Measurements from ENCODE around the gene ELK1. TPM values are rescaled to one million over a fixed set of nuclear protein-coding genes. Genes with fewer than 3 reads are reported as not detected.

The ELK1 gene
- total RNA-seq, 1 experiment from 2014 or later: 57.0 TPM

GRCh38 chrX:47690175-47690574, 39.8 kb upstream of the ELK1 start:
- RAD21 ChIA-PET (ENCODE audit: low non-redundant PET in 1 of 2, low total read pairs in 2 of 2, uncharacterized antibody in 2 of 2, unreplicated experiment in 2 of 2): interaction anchor here in 1 of 2 experiments (0.6 kb wide), 1 partner anchor 119 kb away, joined by 3 read pairs; no protein-coding TSS in a partner anchor
- BruUV-seq (replicated peaks): no TSS peak
- peak; percentile 12 for DNase-seq (ENCODE audit: low read depth, low spot score)

GRCh38 chrX:47687263-47687662, 36.9 kb upstream of the ELK1 start:
- Histone ChIP-seq H3K79me2 (ENCODE audit: insufficient read depth, low read length) (no peaks in the 10 kb centered on the region), H3K9me3 (ENCODE audit: control insufficient read depth in 1 of 2, insufficient read depth in 1 of 2, low read depth in 1 of 2, low read length in 2 of 2) (no peaks in the 10 kb centered on the region), H2AFZ (ENCODE audit: low read depth, low read length, poor library complexity, severe bottlenecking) (no peak overlapping the region), H3K4me1 (ENCODE audit: control insufficient read depth in 1 of 2, insufficient read depth in 2 of 2, low read length in 2 of 2) (no peaks in the 10 kb centered on the region), H3K36me3 (ENCODE audit: control insufficient read depth in 1 of 2, insufficient read depth in 2 of 2, low read length in 2 of 2) (no peaks in the 10 kb centered on the region), H3K27me3 (ENCODE audit: insufficient read depth, low read length) (no peaks in the 10 kb centered on the region), H3K9me2 (ENCODE audit: insufficient read depth) (no peaks in the 10 kb centered on the region), H3K4me2 (ENCODE audit: low read length) (no peak overlapping the region), H4K20me1 (ENCODE audit: insufficient read depth) (no peaks in the 10 kb centered on the region), H3K4me3 (replicated peaks in 1 of 2; ENCODE audit: low read depth in 1 of 2, low read length in 2 of 2) (no peak overlapping the region), H3K27ac (ENCODE audit: low read depth, low read length) (no peak overlapping the region), H3K9ac (ENCODE audit: low read length) (no peak overlapping the region)
- CTCF ChIA-PET: no interaction called here
- DNase-seq (ENCODE audit: low read depth, low spot score) (no peak), ATAC-seq (no peak)
- intact Hi-C loops (cut with micrococcal nuclease): no loop called here
- no TSS peak for BruUV-seq (replicated peaks)
- POLR2A ChIA-PET: no interaction called here
- RAD21 ChIA-PET (ENCODE audit: low non-redundant PET in 1 of 2, low total read pairs in 2 of 2, uncharacterized antibody in 2 of 2, unreplicated experiment in 2 of 2): no interaction called here
- TF ChIP-seq SRF (IDR thresholded peaks at IDR 0.05; ENCODE audit: low read depth): no peak
- no peak for TF ChIP-seq FOSL1 (IDR thresholded peaks at IDR 0.05; ENCODE audit: low read depth)
- no peak for TF ChIP-seq EZH2phosphoT487 (IDR thresholded peaks at IDR 0.05; ENCODE audit: borderline replicate concordance)
- TF ChIP-seq CTCF (IDR thresholded peaks at IDR 0.05 in 2 of 3, conservative IDR thresholded peaks at IDR 0.05 in 1 of 3; ENCODE audit: borderline replicate concordance in 1 of 3, insufficient read depth in 1 of 3, low read depth in 2 of 3, low read length in 2 of 3): no peak
- no peak for TF ChIP-seq JUND (IDR thresholded peaks at IDR 0.05)
- TF ChIP-seq ATF3 (IDR thresholded peaks at IDR 0.05): no peak
- no peak for TF ChIP-seq POLR2AphosphoS5 (IDR thresholded peaks at IDR 0.05; ENCODE audit: low read depth, low read length)
- no peak for TF ChIP-seq EZH2 (IDR thresholded peaks at IDR 0.05)
- no peak for TF ChIP-seq CEBPB (IDR thresholded peaks at IDR 0.05; ENCODE audit: low read depth)
- TF ChIP-seq ZFX (IDR thresholded peaks at IDR 0.05): no peak
- TF ChIP-seq RAD21 (IDR thresholded peaks at IDR 0.05; ENCODE audit: low read depth): no peak

More at GRCh38 chrX:47690175-47690574, 39.8 kb upstream of the ELK1 start:
- H3K36me3 ChIP-seq (ENCODE audit: control insufficient read depth in 1 of 2, insufficient read depth in 2 of 2, low read length in 2 of 2): no peaks in the 10 kb centered on the region
- H3K4me1 ChIP-seq (ENCODE audit: control insufficient read depth in 1 of 2, insufficient read depth in 2 of 2, low read length in 2 of 2): no peaks in the 10 kb centered on the region
- TF ChIP-seq CTCF (IDR thresholded peaks at IDR 0.05 in 2 of 3, conservative IDR thresholded peaks at IDR 0.05 in 1 of 3; ENCODE audit: borderline replicate concordance in 1 of 3, insufficient read depth in 1 of 3, low read depth in 2 of 3, low read length in 2 of 3): peak in 1 of 3 experiments; percentile 32; a peak in 1 of 6 replicates
- TF ChIP-seq EZH2phosphoT487 (IDR thresholded peaks at IDR 0.05; ENCODE audit: borderline replicate concordance): no peak
- TF ChIP-seq RAD21 (IDR thresholded peaks at IDR 0.05; ENCODE audit: low read depth): peak; percentile 32; the same call in 1 of the 2 replicates
- peak; percentile 60 for ATAC-seq
- no peaks in the 10 kb centered on the region for H4K20me1 ChIP-seq (ENCODE audit: insufficient read depth)
- H3K9me2 ChIP-seq (ENCODE audit: insufficient read depth): no peaks in the 10 kb centered on the region
- ChIA-PET POLR2A (no interaction called here), CTCF (no interaction called here)
- no peak overlapping the region for H3K4me3 ChIP-seq (replicated peaks in 1 of 2; ENCODE audit: low read depth in 1 of 2, low read length in 2 of 2)
- no peaks in the 10 kb centered on the region for H3K9me3 ChIP-seq (ENCODE audit: control insufficient read depth in 1 of 2, insufficient read depth in 1 of 2, low read depth in 1 of 2, low read length in 2 of 2)
- H3K27ac ChIP-seq (ENCODE audit: low read depth, low read length): no peak overlapping the region
- H3K27me3 ChIP-seq (ENCODE audit: insufficient read depth, low read length): no peaks in the 10 kb centered on the region
- H3K79me2 ChIP-seq (ENCODE audit: insufficient read depth, low read length): no peaks in the 10 kb centered on the region
- H3K4me2 ChIP-seq (ENCODE audit: low read length): no peak overlapping the region
- intact Hi-C loops (cut with micrococcal nuclease): no loop called here
- H2AFZ ChIP-seq (ENCODE audit: low read depth, low read length, poor library complexity, severe bottlenecking): no peak overlapping the region
- no peak overlapping the region for H3K9ac ChIP-seq (ENCODE audit: low read length)
